K562 (cell line): ENCODE data around the gene MCCC2. TPM values are rescaled to one million over a fixed set of nuclear protein-coding genes. Genes with fewer than 3 reads are reported as not detected.

Source experiments
- GABPA ChIP-seq: fragments of 200-800 bp; sonication (Bioruptor generic); conservative IDR thresholded peaks from 2 replicates; pipeline ENCODE4 v1.6.1; 2016; ENCODE audit warnings: low read depth, missing genetic modification characterization, missing compliant biosample characterization
- MTA2 ChIP-seq: fragments of 450-650 bp; IDR thresholded peaks from 2 replicates; pipeline ENCODE4 v1.6.1; 2016; ENCODE audit warnings: low read depth
- TOE1 ChIP-seq, 2 experiments: fragments of 450-650 bp in 1 of 2; sonication (generic) in 1 of 2; formaldehyde crosslinking in 1 of 2; IDR thresholded peaks; 2 replicates each; pipeline versions ENCODE4 v1.7.1 to v1.8.0; 2016 to 2022; ENCODE audit warnings: borderline replicate concordance in 2 of 2, mild to moderate bottlenecking in 2 of 2, antibody characterized with exemption in 1 of 2, inconsistent platforms in 1 of 2, low read depth in 1 of 2, missing genetic modification reagents in 1 of 2, moderate library complexity in 1 of 2
- polyA plus RNA-seq, 8 experiments: library from polyadenylated mRNA; depleted of rRNA in 4 of 8; stranded (reverse) in 5 of 8; unstranded in 3 of 8; fragments of >200 nt; fragmentation: Nextera tagmentation in 2 of 8; fragmentation: Illumina TruSeq in 1 of 8; extraction: Ambion mirVana in 2 of 8; extraction: Trizol in 1 of 8; gene quantifications; 2 replicates each; pipeline versions ENCODE4 v1.2.1 to v1.2.3, GENCODE V29; 2011 to 2014; ENCODE audit warnings: inconsistent platforms in 1 of 8, missing spikeins in 1 of 8
- total RNA-seq, 7 experiments: library from RNA; depleted of rRNA in 6 of 7; stranded (reverse); fragments of >200 nt in 6 of 7; fragmentation: Illumina TruSeq in 2 of 7; extraction: Trizol in 2 of 7; gene quantifications; 2 replicates each; pipeline versions ENCODE4 v1.2.1 to v1.2.3, GENCODE V29; 2011 to 2021; ENCODE audit warnings: low replicate concordance in 1 of 7
- TF ChIP-seq, protein P1 (sequence below): fragments of 450-650 bp; IDR thresholded peaks from 2 replicates; pipeline ENCODE4 v1.6.1; 2016; ENCODE audit warnings: borderline replicate concordance
- TF ChIP-seq, protein P2 (sequence below): fragments of 450-650 bp; IDR thresholded peaks from 2 replicates; pipeline ENCODE4 v1.6.1; 2016; ENCODE audit warnings: mild to moderate bottlenecking, moderate library complexity
- TF ChIP-seq, protein P3 (sequence below), 2 experiments: fragments of 450-650 bp in 1 of 2; sonication (generic) in 1 of 2; formaldehyde crosslinking in 1 of 2; IDR thresholded peaks in 1 of 2; conservative IDR thresholded peaks in 1 of 2; 2 replicates each; pipeline versions ENCODE4 v1.6.1 to v1.8.1; 2016 to 2023; ENCODE audit warnings: mild to moderate bottlenecking in 2 of 2, moderate library complexity in 2 of 2, inconsistent platforms in 1 of 2, missing genetic modification reagents in 1 of 2

The MCCC2 gene
- total and polyA plus RNA-seq, 9 of the 15 experiments (the other 6 are each of a cell fraction or from before 2014, with no cell fraction given), result 17.1 to 77.9 (median 52.5) TPM

DNA sequence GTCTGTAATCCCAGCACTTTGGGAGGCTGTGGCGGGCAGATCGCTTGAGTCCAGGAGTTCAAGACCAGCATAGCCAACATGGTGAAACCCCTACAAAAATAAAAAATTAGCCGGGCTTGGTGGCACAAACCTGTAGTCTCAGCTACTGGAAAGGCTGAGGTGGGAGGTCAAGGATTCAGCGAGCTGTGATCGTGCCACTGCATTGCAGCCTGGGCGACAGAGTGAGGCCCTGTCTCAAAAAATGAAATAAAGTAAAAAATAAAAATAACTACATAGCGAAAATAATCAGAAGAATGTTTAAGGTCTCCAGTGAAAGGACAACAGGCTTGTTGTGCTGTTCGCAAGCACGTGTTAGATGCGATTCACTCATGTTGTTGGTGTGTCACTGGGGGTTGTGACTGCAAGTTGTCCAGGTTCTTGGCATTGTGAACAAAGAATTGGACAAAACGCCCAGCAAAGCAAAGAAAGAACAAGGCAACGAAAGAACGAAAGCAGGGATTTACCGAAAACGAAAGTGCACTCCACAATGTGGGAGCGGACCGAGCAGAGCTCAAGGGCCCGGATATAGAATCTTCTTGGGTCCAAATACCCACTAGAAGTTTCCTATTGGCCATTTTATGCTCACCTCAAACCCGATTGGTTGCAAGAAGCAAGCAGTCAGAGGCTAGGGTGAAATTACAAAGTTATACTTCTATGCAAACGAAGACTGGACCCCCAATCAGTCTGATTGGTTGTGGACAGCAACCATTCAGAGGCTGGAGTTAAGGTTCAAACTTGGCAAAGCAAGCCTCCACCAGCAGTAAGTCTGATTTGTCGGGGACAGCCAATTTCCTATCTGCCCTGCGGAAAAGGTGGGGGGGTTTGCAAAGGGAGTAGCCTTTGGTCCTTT is 844 bp upstream of the MCCC2 start (continued):
- TF ChIP-seq GABPA (tag) (peak; percentile 59; the same call in 1 of the 2 replicates), MTA2 (peak; percentile 16; the same call in 1 of the 2 replicates), TOE1 (IDR thresholded peaks at IDR 0.05; ENCODE audit: borderline replicate concordance) (no peak), TOE1 (CRISPR knock-in tag; IDR thresholded peaks at IDR 0.05; ENCODE audit: borderline replicate concordance, low read depth) (no peak)
- TF ChIP-seq, protein P1, sequence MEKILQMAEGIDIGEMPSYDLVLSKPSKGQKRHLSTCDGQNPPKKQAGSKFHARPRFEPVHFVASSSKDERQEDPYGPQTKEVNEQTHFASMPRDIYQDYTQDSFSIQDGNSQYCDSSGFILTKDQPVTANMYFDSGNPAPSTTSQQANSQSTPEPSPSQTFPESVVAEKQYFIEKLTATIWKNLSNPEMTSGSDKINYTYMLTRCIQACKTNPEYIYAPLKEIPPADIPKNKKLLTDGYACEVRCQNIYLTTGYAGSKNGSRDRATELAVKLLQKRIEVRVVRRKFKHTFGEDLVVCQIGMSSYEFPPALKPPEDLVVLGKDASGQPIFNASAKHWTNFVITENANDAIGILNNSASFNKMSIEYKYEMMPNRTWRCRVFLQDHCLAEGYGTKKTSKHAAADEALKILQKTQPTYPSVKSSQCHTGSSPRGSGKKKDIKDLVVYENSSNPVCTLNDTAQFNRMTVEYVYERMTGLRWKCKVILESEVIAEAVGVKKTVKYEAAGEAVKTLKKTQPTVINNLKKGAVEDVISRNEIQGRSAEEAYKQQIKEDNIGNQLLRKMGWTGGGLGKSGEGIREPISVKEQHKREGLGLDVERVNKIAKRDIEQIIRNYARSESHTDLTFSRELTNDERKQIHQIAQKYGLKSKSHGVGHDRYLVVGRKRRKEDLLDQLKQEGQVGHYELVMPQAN, result peak; percentile 60; the same call in 1 of the 2 replicates
- TF ChIP-seq, protein P2, sequence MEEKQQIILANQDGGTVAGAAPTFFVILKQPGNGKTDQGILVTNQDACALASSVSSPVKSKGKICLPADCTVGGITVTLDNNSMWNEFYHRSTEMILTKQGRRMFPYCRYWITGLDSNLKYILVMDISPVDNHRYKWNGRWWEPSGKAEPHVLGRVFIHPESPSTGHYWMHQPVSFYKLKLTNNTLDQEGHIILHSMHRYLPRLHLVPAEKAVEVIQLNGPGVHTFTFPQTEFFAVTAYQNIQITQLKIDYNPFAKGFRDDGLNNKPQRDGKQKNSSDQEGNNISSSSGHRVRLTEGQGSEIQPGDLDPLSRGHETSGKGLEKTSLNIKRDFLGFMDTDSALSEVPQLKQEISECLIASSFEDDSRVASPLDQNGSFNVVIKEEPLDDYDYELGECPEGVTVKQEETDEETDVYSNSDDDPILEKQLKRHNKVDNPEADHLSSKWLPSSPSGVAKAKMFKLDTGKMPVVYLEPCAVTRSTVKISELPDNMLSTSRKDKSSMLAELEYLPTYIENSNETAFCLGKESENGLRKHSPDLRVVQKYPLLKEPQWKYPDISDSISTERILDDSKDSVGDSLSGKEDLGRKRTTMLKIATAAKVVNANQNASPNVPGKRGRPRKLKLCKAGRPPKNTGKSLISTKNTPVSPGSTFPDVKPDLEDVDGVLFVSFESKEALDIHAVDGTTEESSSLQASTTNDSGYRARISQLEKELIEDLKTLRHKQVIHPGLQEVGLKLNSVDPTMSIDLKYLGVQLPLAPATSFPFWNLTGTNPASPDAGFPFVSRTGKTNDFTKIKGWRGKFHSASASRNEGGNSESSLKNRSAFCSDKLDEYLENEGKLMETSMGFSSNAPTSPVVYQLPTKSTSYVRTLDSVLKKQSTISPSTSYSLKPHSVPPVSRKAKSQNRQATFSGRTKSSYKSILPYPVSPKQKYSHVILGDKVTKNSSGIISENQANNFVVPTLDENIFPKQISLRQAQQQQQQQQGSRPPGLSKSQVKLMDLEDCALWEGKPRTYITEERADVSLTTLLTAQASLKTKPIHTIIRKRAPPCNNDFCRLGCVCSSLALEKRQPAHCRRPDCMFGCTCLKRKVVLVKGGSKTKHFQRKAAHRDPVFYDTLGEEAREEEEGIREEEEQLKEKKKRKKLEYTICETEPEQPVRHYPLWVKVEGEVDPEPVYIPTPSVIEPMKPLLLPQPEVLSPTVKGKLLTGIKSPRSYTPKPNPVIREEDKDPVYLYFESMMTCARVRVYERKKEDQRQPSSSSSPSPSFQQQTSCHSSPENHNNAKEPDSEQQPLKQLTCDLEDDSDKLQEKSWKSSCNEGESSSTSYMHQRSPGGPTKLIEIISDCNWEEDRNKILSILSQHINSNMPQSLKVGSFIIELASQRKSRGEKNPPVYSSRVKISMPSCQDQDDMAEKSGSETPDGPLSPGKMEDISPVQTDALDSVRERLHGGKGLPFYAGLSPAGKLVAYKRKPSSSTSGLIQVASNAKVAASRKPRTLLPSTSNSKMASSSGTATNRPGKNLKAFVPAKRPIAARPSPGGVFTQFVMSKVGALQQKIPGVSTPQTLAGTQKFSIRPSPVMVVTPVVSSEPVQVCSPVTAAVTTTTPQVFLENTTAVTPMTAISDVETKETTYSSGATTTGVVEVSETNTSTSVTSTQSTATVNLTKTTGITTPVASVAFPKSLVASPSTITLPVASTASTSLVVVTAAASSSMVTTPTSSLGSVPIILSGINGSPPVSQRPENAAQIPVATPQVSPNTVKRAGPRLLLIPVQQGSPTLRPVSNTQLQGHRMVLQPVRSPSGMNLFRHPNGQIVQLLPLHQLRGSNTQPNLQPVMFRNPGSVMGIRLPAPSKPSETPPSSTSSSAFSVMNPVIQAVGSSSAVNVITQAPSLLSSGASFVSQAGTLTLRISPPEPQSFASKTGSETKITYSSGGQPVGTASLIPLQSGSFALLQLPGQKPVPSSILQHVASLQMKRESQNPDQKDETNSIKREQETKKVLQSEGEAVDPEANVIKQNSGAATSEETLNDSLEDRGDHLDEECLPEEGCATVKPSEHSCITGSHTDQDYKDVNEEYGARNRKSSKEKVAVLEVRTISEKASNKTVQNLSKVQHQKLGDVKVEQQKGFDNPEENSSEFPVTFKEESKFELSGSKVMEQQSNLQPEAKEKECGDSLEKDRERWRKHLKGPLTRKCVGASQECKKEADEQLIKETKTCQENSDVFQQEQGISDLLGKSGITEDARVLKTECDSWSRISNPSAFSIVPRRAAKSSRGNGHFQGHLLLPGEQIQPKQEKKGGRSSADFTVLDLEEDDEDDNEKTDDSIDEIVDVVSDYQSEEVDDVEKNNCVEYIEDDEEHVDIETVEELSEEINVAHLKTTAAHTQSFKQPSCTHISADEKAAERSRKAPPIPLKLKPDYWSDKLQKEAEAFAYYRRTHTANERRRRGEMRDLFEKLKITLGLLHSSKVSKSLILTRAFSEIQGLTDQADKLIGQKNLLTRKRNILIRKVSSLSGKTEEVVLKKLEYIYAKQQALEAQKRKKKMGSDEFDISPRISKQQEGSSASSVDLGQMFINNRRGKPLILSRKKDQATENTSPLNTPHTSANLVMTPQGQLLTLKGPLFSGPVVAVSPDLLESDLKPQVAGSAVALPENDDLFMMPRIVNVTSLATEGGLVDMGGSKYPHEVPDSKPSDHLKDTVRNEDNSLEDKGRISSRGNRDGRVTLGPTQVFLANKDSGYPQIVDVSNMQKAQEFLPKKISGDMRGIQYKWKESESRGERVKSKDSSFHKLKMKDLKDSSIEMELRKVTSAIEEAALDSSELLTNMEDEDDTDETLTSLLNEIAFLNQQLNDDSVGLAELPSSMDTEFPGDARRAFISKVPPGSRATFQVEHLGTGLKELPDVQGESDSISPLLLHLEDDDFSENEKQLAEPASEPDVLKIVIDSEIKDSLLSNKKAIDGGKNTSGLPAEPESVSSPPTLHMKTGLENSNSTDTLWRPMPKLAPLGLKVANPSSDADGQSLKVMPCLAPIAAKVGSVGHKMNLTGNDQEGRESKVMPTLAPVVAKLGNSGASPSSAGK, result peak; percentile 91
- TF ChIP-seq, protein P3, sequence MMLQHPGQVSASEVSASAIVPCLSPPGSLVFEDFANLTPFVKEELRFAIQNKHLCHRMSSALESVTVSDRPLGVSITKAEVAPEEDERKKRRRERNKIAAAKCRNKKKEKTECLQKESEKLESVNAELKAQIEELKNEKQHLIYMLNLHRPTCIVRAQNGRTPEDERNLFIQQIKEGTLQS (IDR thresholded peaks at IDR 0.05), result no peak
- TF ChIP-seq, protein P3 (CRISPR knock-in tag; conservative IDR thresholded peaks at IDR 0.05), result no peak
